Gastroesophageal sphincter (tissue), 4 donors: Measurements from ENCODE around the gene RHOJ. TPM values are rescaled to one million over a fixed set of nuclear protein-coding genes. Genes with fewer than 3 reads are reported as not detected.

Experiments
- ATAC-seq: fragments of 150-250 bp; one replicate; pipeline ENCODE4 v1.9.1; 2016; ENCODE audit warnings: mild to moderate bottlenecking, moderate library complexity
- H3K27ac ChIP-seq, 4 donors: fragments of 200-600 bp; sonication (generic) in 3 of 4; 1 replicate in 3 of 4; 2 replicates in 1 of 4; pipeline ENCODE4 v1.5.1; 2016 to 2019
- H3K27me3 ChIP-seq: fragments of 200-600 bp; sonication (generic); one replicate; pipeline ENCODE4 v1.5.1; 2019
- H3K36me3 ChIP-seq, 2 donors: fragments of 200-600 bp; sonication (generic); one replicate each; pipeline ENCODE4 v1.5.1; 2019; ENCODE audit warnings: control low read depth in 1 of 2
- H3K4me1 ChIP-seq, 3 donors: fragments of 200-600 bp; sonication (generic); 1 replicate in 2 of 3; 2 replicates in 1 of 3; pipeline ENCODE4 v1.5.1; 2016 to 2019; ENCODE audit warnings: control low read depth in 2 of 3
- H3K4me3 ChIP-seq, 2 donors: fragments of 200-600 bp; sonication (generic); one replicate each; pipeline ENCODE4 v1.5.1; 2019; ENCODE audit warnings: mild to moderate bottlenecking in 1 of 2, moderate library complexity in 1 of 2
- H3K9me3 ChIP-seq, 3 donors: fragments of 200-600 bp; sonication (generic); one replicate each; pipeline ENCODE4 v1.5.1; 2017 to 2019; ENCODE audit warnings: control low read depth in 2 of 3
- CTCF ChIP-seq, 4 experiments: fragments of 200-600 bp in 2 of 4; fragments of 450-650 bp in 2 of 4; sonication (generic) in 1 of 4; IDR thresholded peaks; one replicate each; pipeline ENCODE4 v1.5.1; 2017 to 2019; ENCODE audit warnings: antibody characterized with exemption in 4 of 4, mild to moderate bottlenecking in 2 of 4, moderate library complexity in 2 of 4
- EP300 ChIP-seq: sonication (generic); formaldehyde crosslinking; IDR thresholded peaks from one replicate; pipeline ENCODE4 v1.6.1; 2017; ENCODE audit warnings: antibody characterized with exemption, mild to moderate bottlenecking
- POLR2A ChIP-seq, 2 donors: fragments of 450-650 bp; IDR thresholded peaks; one replicate each; pipeline ENCODE4 v1.6.1; 2017; ENCODE audit warnings: antibody characterized with exemption in 2 of 2, mild to moderate bottlenecking in 2 of 2, moderate library complexity in 1 of 2
- POLR2AphosphoS5 ChIP-seq: sonication (generic); formaldehyde crosslinking; IDR thresholded peaks from one replicate; pipeline ENCODE4 v1.6.1; 2017; ENCODE audit warnings: antibody characterized with exemption
- WGBS, 2 donors: methylation state at CpG; one replicate each; pipeline ENCODE4 v1.1.5; 2018; ENCODE audit warnings: low coverage in 1 of 2; 5-methylcytosine and 5-hydroxymethylcytosine counted together
- total RNA-seq, 4 donors: library from RNA; depleted of rRNA; stranded (reverse); fragments of >200 nt; gene quantifications; one replicate each; pipeline ENCODE4 v1.1.0, GENCODE V29; 2016

The RHOJ gene
- total RNA-seq, 4 donors from 2014 or later, result 12.5 to 12.9 (median 12.7) TPM

DNA sequence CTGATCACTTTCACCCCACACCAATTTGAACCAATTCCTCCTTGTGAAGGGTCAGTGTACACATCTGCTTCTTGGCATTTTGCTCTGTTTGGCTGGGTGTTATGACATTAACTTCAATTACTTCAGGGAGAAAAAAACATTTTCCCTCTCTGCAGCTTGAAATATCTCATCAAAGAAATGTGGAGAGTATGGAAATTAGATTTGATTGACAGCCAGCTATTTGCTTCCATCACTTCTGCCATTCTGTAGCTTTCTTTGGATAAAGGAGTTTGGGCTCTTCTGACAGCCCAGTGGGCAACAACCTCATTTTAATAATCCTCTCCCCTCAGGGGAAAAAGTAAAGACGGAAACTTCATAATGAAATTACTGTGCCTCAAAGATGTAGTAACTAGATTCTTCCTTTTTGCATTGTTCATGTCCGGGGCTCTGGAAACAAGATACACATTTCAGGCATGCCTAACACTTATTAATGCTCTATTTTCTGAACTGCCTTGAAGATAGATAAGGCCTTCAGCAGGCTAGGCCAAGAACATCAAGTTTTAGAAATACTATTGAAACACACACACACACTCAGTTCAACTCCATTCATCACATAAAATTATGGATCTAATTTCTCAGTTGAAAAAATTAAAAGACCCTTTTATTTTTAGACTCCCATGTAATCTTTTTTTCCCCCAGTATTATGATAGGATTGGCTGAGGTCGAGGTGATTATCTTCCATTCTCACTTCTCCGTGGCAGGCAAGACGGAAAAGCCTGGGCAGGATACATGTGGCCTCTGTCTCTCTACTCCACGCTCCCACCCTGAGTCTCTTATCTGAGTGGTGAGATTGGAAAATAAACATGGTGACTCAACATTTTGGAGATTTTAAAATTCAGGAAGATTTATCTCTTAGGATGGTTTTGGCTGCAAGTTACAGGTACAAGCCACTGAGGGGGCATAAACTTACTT is 124.8 kb downstream of the RHOJ start:
- Histone ChIP-seq H3K36me3 (no peaks in the 10 kb centered on the region), H3K27ac (no peak overlapping the region), H3K4me1 (no peaks in the 10 kb centered on the region), H3K9me3 (no peaks in the 10 kb centered on the region), H3K4me3 (no peak overlapping the region), H3K27me3 (no peaks in the 10 kb centered on the region)
- TF ChIP-seq POLR2A (IDR thresholded peaks at IDR 0.05) (no peak), EP300 (no peak), POLR2AphosphoS5 (no peak), CTCF (IDR thresholded peaks at IDR 0.05) (no peak)
- ATAC-seq, result no peak
- 58 to 62% methylated on average over 5 to 6 of the region's 6 CpGs for WGBS, 2 donors

GRCh38 chr14:63342371-63342770 is 138.1 kb downstream of the RHOJ start:
- TF ChIP-seq EP300, result no peak
- TF ChIP-seq CTCF (IDR thresholded peaks at IDR 0.05), result no peak
- no peak for TF ChIP-seq POLR2A (IDR thresholded peaks at IDR 0.05)
- no peak for TF ChIP-seq POLR2AphosphoS5
- Histone ChIP-seq H3K4me1 (no peaks in the 10 kb centered on the region), H3K36me3 (no peaks in the 10 kb centered on the region), H3K27ac (no peak overlapping the region), H3K9me3 (no peaks in the 10 kb centered on the region), H3K27me3 (no peaks in the 10 kb centered on the region), H3K4me3 (no peak overlapping the region)
- ATAC-seq, result no peak
- WGBS, 2 donors, result 69 to 76% methylated on average over 5 to 7 of the region's 7 CpGs

Other genes starting within 250 kb of the RHOJ start
- gene KCNH5, start 159.0 kb upstream of the RHOJ start, total RNA-seq, result under 1 TPM; 0.04 to 0.27 (median 0.15) TPM
- gene GPHB5, start 114.5 kb downstream of the RHOJ start, total RNA-seq, result not detected